Panc1 (cell line): ENCODE results near the gene EEF1AKMT1. TPM values are rescaled to one million over a fixed set of nuclear protein-coding genes. Genes with fewer than 3 reads are reported as not detected.

Experiments
- ATAC-seq: fragments of 200-7000 bp; cut with Tn5 transposase; 2 replicates; pipeline ENCODE4 v1.9.1; 2020; ENCODE audit warnings: mild to moderate bottlenecking, moderate library complexity
- BruUV-seq: library from RNA; stranded (reverse); fragments of 400-500 nt; replicated peaks from 2 replicates; lab custom pipeline; 2021; lab: Mats Ljungman, UMichigan
- CTCF ChIA-PET: fragments of 300-600 bp; sonication (Branson Sonifier 250); formaldehyde crosslinking; loops from one replicate; lab custom pipeline; 2022; ENCODE audit warnings: antibody characterized with exemption; lab: Charles Lee
- POLR2A ChIA-PET: fragments of 300-600 bp; sonication (Branson Sonifier 250); formaldehyde crosslinking; loops from one replicate; lab custom pipeline; 2022; ENCODE audit warnings: antibody characterized with exemption; lab: Charles Lee
- DNase-seq: peaks from one replicate; pipeline ENCODE4 v3.0.0-alpha.2; 2010; ENCODE audit warnings: low read depth, low spot score
- H3K27ac ChIP-seq: 2 replicates; pipeline ENCODE4 v1.5.1; 2011; ENCODE audit warnings: mild to moderate bottlenecking, low read length, inconsistent platforms
- H3K27me3 ChIP-seq: fragments of 200-500 bp; sonication (Bioruptor generic); 2 replicates; pipeline ENCODE4 v1.6.0; 2014; ENCODE audit warnings: low read length, inconsistent platforms; ENCODE audit not compliant: control insufficient read depth, insufficient read depth
- H3K36me3 ChIP-seq: fragments of 200-500 bp; sonication (Bioruptor generic); 2 replicates; pipeline ENCODE4 v1.5.1; 2014; ENCODE audit warnings: inconsistent platforms, mild to moderate bottlenecking, low read length, moderate library complexity; ENCODE audit not compliant: control insufficient read depth, insufficient read depth
- H3K4me1 ChIP-seq: 2 replicates; pipeline ENCODE4 v1.5.1; 2011; ENCODE audit warnings: inconsistent platforms, mild to moderate bottlenecking, low read length, moderate library complexity; ENCODE audit not compliant: control insufficient read depth, insufficient read depth
- H3K4me3 ChIP-seq, 2 experiments: 2 replicates each; pipeline ENCODE4 v1.5.1; 2011 to 2012; ENCODE audit warnings: low read depth in 2 of 2, low read length in 2 of 2, mild to moderate bottlenecking in 2 of 2, inconsistent platforms in 1 of 2, moderate library complexity in 1 of 2
- H3K9me3 ChIP-seq: fragments of 200-500 bp; sonication (Bioruptor generic); 2 replicates; pipeline ENCODE4 v1.5.1; 2014; ENCODE audit warnings: low read depth, mild to moderate bottlenecking, inconsistent platforms, low read length, moderate library complexity; ENCODE audit not compliant: control insufficient read depth, insufficient read depth
- CTCF ChIP-seq: fragments of 450-650 bp; IDR thresholded peaks from 2 replicates; pipeline ENCODE4 v1.5.1; 2017; ENCODE audit warnings: mild to moderate bottlenecking
- POLR2AphosphoS5 ChIP-seq: IDR thresholded peaks from 2 replicates; pipeline ENCODE4 v1.6.1; 2012; ENCODE audit warnings: mild to moderate bottlenecking, low read depth, low read length, moderate library complexity
- REST ChIP-seq, 2 experiments: IDR thresholded peaks; 2 replicates each; pipeline ENCODE4 v1.6.1; 2011 to 2012; ENCODE audit warnings: low read depth in 2 of 2, control low read depth in 1 of 2, low read length in 1 of 2, mild to moderate bottlenecking in 1 of 2, moderate library complexity in 1 of 2; ENCODE audit not compliant: insufficient read depth in 1 of 2
- SIN3A ChIP-seq: IDR thresholded peaks from 2 replicates; pipeline ENCODE4 v1.6.1; 2012; ENCODE audit warnings: low read depth, mild to moderate bottlenecking, low read length, moderate library complexity, borderline replicate concordance; ENCODE audit not compliant: insufficient read depth
- TCF7L2 ChIP-seq: IDR thresholded peaks from 2 replicates; pipeline ENCODE4 v1.6.1; 2011; ENCODE audit warnings: mild to moderate bottlenecking, low read depth, low read length, inconsistent platforms
- in situ Hi-C: cut with HindIII; loops from 2 replicates; pipeline ENCODE4 v1.10.0; 2016; ENCODE audit warnings: low sequenced_read_pairs, low pct_unique_long_range_greater_than_20kb
- intact Hi-C: fragments of 100-400 bp; cut with micrococcal nuclease; formaldehyde crosslinking; loops from one replicate; pipeline ENCODE4 v1.10.0; 2022; ENCODE audit not compliant: unreplicated experiment
- total RNA-seq: library from RNA; stranded (reverse); gene quantifications from one replicate; pipeline ENCODE4 v1.2.1, GENCODE V29; 2021; ENCODE audit not compliant: unreplicated experiment

EEF1AKMT1 gene
- total RNA-seq, 1 experiment from 2014 or later = 5.4 TPM

GRCh38 chr13:20788312-20788711 is 14.6 kb upstream of the EEF1AKMT1 start:
- Histone ChIP-seq H3K9me3 (no peaks in the 10 kb centered on the region), H3K27ac (no peak overlapping the region), H3K4me1 (no peaks in the 10 kb centered on the region), H3K36me3 (peaks cover 3% of the 10 kb centered on the region; the same call in 1 of the 2 replicates), H3K4me3 (no peak overlapping the region), H3K27me3 (no peaks in the 10 kb centered on the region)
- DNase-seq (no peak), ATAC-seq (no peak)
- POLR2A ChIA-PET = no interaction called here
- TF ChIP-seq SIN3A = no peak
- TF ChIP-seq REST (IDR thresholded peaks at IDR 0.05; ENCODE audit: insufficient read depth in 1 of 2, low read depth in 2 of 2, low read length in 1 of 2) = no peak
- TF ChIP-seq POLR2AphosphoS5 = no peak
- BruUV-seq = no TSS peak
- intact Hi-C loops (no loop called here), in situ Hi-C loops (no loop called here)
- CTCF ChIA-PET = no interaction called here

- intact Hi-C loops = no loop called here
- ATAC-seq (no peak), DNase-seq (no peak)
- H3K27ac ChIP-seq = no peak overlapping the region
- BruUV-seq = no TSS peak
- in situ Hi-C loops = no loop called here
- H3K4me3 ChIP-seq = no peak overlapping the region
- TF ChIP-seq SIN3A (no peak), REST (IDR thresholded peaks at IDR 0.05; ENCODE audit: insufficient read depth in 1 of 2, low read depth in 2 of 2, low read length in 1 of 2) (no peak)
- H3K36me3 ChIP-seq = peaks cover 3% of the 10 kb centered on the region; the same call in 1 of the 2 replicates
- ChIA-PET POLR2A (no interaction called here), CTCF (no interaction called here)
- no peaks in the 10 kb centered on the region for H3K27me3 ChIP-seq
- H3K9me3 ChIP-seq = no peaks in the 10 kb centered on the region
- no peaks in the 10 kb centered on the region for H3K4me1 ChIP-seq
Measured at GRCh38 chr13:20787180-20787579, 13.4 kb upstream of the EEF1AKMT1 start.

- no peaks in the 10 kb centered on the region for H3K27me3 ChIP-seq
- BruUV-seq = no TSS peak
- TF ChIP-seq REST (IDR thresholded peaks at IDR 0.05; ENCODE audit: insufficient read depth in 1 of 2, low read depth in 2 of 2, low read length in 1 of 2) (no peak), TCF7L2 (no peak), CTCF (no peak)
- H3K4me1 ChIP-seq = no peaks in the 10 kb centered on the region
- ChIA-PET CTCF (no interaction called here), POLR2A (no interaction called here)
- in situ Hi-C loops (no loop called here), intact Hi-C loops (no loop called here)
- H3K9me3 ChIP-seq = no peaks in the 10 kb centered on the region
- peaks cover 3% of the 10 kb centered on the region; the same call in 1 of the 2 replicates for H3K36me3 ChIP-seq
- H3K4me3 ChIP-seq = no peak overlapping the region
- DNase-seq (no peak), ATAC-seq (no peak)
- H3K27ac ChIP-seq = no peak overlapping the region
Measured at GRCh38 chr13:20782116-20782708, 8.5 kb upstream of the EEF1AKMT1 start.
